HG03060 (cell line): ENCODE data around the gene MKRN2OS.

Experiments
- ATAC-seq: cut with Tn5 transposase; IDR thresholded peaks from one replicate; pipeline ENCODE4 v1.9.1; 2021; ENCODE audit warnings: low read depth, moderate number of reproducible peaks; ENCODE audit not compliant: unreplicated experiment

MKRN2OS gene

GRCh38 chr3:12516873-12517272, 28.4 kb downstream of the MKRN2OS start:
- ATAC-seq = no peak

GRCh38 chr3:12515631-12516030, 29.7 kb downstream of the MKRN2OS start:
- no peak for ATAC-seq

DNA sequence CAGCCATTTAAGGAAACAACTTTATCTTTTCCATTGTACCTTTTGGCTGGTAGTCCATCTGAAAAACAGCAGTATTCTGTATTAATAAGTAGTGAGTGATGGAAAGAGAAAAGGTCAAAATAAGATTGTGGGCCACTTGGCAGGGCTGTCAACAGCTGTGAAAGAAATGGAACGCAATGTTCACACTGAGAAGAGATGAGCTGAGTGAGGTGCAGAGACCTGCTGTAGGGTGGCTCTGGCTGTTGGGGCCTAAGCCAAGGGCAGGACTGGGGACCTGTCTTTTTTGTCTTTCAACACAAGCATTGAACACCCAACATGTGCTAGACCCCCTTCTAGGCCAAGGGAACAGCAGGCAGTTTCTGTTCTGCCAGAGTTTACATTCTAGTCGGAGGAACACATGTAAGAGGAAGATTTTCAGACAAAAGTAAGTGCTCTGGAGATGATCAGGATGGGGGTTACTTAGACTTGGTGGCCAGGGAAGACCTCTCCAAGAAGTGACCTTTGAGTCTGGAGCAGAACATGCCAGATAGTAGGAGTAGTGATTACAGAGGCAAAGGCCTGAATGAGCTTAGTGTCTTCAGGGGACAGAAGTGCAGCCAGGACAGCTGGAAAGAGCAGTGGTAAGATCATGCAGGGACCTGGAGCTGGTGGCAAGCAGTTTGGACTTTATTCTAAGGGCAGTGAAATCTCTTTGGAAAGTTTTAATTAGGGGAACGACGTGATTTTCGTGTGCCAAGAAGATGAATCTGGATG, 31.4 kb downstream of the MKRN2OS start:
- no peak for ATAC-seq

GRCh38 chr3:12512534-12513118, 32.7 kb downstream of the MKRN2OS start:
- no peak for ATAC-seq

- ATAC-seq = no peak
Measured at GRCh38 chr3:12509466-12509865, 35.8 kb downstream of the MKRN2OS start.

DNA sequence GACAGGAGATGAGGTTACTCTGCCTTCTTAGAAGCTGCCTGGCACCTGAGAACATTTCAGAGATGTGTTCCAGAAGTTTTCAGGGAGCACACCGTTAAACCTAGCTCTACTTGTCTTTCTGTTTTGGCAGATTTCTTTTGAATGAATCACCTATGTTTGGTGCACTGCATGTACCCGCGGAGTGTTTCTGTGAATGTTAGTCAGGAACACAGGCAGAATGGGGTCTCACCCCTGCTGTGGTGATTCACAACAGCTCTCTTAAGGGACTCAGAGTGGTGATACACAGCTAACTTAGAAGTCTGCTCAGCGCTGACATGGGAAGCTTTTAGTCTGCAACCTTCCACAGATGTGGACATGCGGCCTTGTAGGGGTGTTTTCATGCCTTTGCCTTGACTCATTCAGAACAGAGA, 37.0 kb downstream of the MKRN2OS start:
- ATAC-seq = no peak

DNA sequence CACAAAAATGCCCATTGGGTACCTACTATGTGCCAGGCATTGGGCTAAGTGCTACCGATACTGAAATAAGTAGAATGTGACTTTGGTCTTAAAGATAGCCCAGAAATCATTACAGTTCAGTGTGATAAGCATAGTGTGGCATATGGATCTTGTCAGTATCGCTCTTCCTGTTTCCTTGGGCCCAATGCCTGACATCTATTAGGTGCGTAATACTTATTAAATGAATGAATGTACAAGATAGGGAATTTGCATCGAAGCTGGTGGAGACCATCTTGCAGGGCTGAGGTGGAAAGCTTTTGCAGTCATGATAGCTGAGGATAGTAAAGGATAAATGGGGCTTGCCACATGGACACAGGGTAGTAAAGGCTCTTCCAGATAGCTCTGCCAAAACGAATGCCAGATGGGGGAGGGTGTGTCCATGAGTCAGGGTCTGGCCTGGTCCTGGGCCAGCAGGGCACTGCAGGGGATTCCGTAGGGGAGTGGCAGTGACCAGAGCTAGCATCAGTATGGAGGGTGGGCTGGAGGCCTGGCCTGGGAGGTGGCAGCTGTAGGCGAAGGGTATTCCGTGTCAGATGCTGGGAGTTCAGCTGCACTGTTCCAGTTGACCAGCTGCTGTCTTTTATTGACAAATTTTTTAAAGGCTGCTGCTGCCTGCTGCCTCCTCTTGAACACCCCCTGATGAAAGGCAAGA, 37.6 kb downstream of the MKRN2OS start:
- ATAC-seq = no peak

DNA sequence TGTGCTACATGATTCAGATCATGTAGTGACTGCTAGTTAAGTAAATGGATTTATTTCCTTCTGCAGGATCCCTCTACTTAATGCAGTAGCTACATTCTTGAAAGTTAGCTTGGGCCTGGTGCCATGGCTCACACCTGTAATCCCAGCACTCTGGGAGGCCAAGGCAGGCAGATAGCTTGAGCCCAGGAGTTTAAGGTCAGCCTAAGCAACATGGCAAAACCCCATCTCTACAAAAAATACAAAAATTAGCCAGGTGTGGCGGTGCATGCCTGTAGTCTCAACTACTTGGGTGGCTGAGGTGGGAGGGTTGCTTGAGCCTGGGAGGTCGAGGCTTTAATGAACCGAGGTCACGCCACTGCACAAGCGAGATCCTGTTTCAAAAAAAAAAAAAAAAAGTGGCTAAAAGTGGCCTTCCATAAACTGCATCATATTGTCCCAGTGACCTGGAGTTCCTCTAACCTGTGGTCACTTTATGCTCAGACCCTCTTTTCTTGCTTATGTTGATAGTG, 39.0 kb downstream of the MKRN2OS start:
- no peak for ATAC-seq

GRCh38 chr3:12503126-12503957, 42.0 kb downstream of the MKRN2OS start:
- ATAC-seq = no peak

- ATAC-seq = no peak
Measured at GRCh38 chr3:12501360-12502020, 43.8 kb downstream of the MKRN2OS start.

DNA sequence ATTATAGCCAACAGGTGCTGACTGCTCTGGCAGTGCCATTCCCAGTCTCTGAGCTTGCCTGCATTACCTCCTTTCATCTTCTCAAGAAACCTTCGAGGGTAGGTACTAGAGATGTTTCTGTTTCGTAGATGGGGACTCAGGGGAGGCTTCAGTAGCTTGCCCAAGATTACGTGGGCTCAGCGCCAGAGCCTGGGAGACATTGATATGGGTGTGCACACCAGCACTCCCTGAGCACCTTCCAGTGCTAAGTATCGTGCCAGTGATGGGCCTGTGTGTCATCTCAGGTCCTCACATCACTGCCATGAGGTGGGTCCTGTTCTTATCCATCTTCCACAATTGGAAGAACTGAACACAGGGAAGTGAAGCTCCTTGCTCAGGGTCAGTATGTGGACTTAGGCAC, 45.8 kb downstream of the MKRN2OS start:
- no peak for ATAC-seq

DNA sequence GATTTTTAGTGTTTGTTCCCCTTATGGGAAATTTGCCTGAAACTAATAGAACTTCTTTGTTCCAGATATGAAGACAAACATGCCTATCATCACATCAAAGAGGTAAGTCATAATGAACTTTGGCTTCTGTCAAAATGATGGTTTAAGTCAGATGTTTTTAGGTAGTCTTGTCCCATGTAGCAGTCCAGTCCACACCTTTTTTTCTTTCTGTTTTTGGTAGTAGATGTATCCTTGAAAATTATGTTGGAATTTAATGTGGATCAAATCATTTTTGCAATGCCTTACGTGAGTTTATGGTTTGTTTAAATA, 48.9 kb downstream of the MKRN2OS start:
- no peak for ATAC-seq

DNA sequence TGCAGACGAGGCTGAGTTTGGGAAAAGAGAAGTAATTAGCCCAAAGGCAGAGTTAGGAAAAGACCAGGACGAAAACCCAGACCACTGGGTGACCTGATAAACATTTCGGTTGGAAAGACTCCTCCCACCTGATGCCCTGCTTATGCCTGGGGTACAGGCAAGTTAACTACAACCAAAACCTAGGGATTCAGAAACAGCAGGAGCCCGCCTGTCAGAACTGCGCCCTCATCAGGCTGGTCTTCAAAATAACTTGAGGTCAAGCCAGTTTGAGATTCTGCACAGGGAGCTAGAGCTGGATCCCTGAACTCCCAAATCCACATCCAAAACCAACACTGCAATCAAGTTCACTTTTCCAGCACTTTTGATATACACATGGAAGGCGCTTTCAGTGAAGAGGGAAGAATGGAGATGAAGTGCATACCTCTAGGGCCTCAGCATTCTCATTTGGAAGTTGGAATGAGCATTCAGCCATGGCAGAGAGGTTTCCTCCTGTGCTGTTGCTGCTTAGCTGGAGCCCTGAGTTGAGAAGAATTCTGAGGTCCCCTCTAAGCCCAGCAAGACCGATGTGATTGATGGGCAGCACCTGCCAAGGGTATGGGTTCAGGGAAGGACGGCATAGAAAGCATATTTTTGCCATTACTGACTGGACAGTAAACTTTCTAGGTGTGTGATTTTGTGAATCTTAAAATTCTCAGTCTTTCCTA, 49.4 kb downstream of the MKRN2OS start:
- ATAC-seq = no peak

- ATAC-seq = no peak
Measured at GRCh38 chr3:12490547-12490946, 54.8 kb downstream of the MKRN2OS start.

DNA sequence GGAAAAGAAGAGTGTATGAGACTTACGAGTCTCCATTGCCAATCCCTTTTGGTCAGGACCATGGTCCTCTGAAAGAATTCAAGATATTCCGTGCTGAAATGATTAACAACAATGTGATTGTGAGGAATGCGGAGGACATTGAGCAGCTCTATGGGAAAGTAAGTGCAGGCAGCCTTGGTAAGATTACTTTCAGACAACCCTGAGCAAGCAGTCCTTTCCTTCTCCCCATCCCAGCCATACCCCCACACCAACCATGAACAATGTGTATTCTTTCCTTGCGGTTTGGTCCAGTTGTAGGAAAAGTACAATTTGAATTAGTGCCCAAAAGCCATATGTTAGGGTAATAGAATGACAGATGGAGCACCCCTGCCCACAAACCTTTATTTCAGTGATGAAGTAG, 55.5 kb downstream of the MKRN2OS start:
- ATAC-seq = no peak
